Body of pancreas (tissue), 4 donors: Measurements from ENCODE around the gene CPXM2. TPM values are rescaled to one million over a fixed set of nuclear protein-coding genes. Genes with fewer than 3 reads are reported as not detected.

Source experiments
- ATAC-seq: fragments of 150-250 bp; one replicate; pipeline ENCODE4 v1.9.1; 2016
- DNase-seq, 4 donors: peaks; one replicate each; pipeline ENCODE4 v3.0.0-alpha.2; 2019
- H3K27ac ChIP-seq, 4 donors: fragments of 200-600 bp; sonication (generic); 1 replicate in 3 of 4; 2 replicates in 1 of 4; pipeline versions ENCODE4 v1.5.1 to v1.6.1; 2016 to 2019; ENCODE audit warnings: mild to moderate bottlenecking in 1 of 4, mixed read lengths in 1 of 4, moderate library complexity in 1 of 4
- H3K27me3 ChIP-seq, 2 donors: fragments of 200-600 bp; sonication (generic); one replicate each; pipeline ENCODE4 v1.6.0; 2016; ENCODE audit warnings: mild to moderate bottlenecking in 1 of 2
- H3K36me3 ChIP-seq, 2 donors: fragments of 200-600 bp; sonication (generic); replicated peaks in 1 of 2; 2 replicates each; pipeline ENCODE4 v1.5.1; 2016; ENCODE audit warnings: low read depth in 2 of 2; ENCODE audit not compliant: insufficient read depth in 1 of 2
- H3K4me1 ChIP-seq: fragments of 200-600 bp; sonication (generic); one replicate; pipeline ENCODE4 v1.6.0; 2016
- H3K4me3 ChIP-seq, 2 donors: fragments of 200-600 bp; sonication (generic); 1 replicate in 1 of 2; 2 replicates in 1 of 2; pipeline ENCODE4 v1.5.1; 2016 to 2019
- H3K9me3 ChIP-seq, 3 donors: fragments of 200-600 bp; sonication (generic); 1 replicate in 2 of 3; 2 replicates in 1 of 3; pipeline ENCODE4 v1.5.1; 2016
- POLR2A ChIP-seq, 3 donors: fragments of 450-650 bp; IDR thresholded peaks; one replicate each; pipeline ENCODE4 v1.6.1; 2016; ENCODE audit warnings: antibody characterized with exemption in 3 of 3, mild to moderate bottlenecking in 2 of 3
- WGBS, 2 donors: methylation state at CpG; one replicate each; pipeline ENCODE4 v1.1.5; 2017; 5-methylcytosine and 5-hydroxymethylcytosine counted together
- intact Hi-C: fragments of 100-400 bp; cut with DNase I; formaldehyde crosslinking; loops from one replicate; pipeline ENCODE4 v1.15.1; 2023
- total RNA-seq, 2 donors: library from RNA; depleted of rRNA; stranded (reverse); fragments of >200 nt; gene quantifications; one replicate each; pipeline ENCODE4 v1.1.0, GENCODE V29; 2016
- TF ChIP-seq, protein P1 (sequence below), 7 experiments: fragments of 450-650 bp in 4 of 7; fragments of 200-600 bp in 3 of 7; sonication (generic) in 3 of 7; IDR thresholded peaks; one replicate each; pipeline ENCODE4 v1.5.1; 2016 to 2019; ENCODE audit warnings: antibody characterized with exemption in 7 of 7

The CPXM2 gene
- total RNA-seq, 2 donors from 2014 or later: 4.2 to 8.2 TPM

DNA sequence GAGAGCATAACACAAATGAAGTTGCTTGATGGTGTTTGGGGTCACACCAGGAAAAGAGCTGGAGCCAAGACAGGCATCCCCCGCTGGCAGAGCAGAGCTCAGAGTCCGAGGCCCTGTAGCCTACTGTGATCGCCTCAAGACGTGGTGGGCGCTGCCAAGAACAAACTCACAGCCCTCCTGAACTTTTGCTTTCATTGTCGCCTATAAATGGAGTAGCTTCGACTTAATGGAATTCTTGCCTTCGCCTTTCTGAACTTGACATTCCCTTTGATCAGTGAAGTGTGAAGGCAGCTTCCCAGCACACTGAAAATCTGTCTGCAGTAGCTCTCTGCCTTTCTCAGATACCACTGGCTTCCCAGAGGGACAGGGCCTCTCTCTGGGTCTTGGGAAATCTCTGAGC is 21.3 kb downstream of the CPXM2 start:
- Histone ChIP-seq H3K36me3 (no peaks in the 10 kb centered on the region), H3K27ac (no peak overlapping the region), H3K27me3 (no peaks in the 10 kb centered on the region), H3K9me3 (no peaks in the 10 kb centered on the region), H3K4me3 (no peak overlapping the region), H3K4me1 (no peaks in the 10 kb centered on the region)
- intact Hi-C loops: no loop called here
- TF ChIP-seq POLR2A (IDR thresholded peaks at IDR 0.05): no peak
- TF ChIP-seq, protein P1, sequence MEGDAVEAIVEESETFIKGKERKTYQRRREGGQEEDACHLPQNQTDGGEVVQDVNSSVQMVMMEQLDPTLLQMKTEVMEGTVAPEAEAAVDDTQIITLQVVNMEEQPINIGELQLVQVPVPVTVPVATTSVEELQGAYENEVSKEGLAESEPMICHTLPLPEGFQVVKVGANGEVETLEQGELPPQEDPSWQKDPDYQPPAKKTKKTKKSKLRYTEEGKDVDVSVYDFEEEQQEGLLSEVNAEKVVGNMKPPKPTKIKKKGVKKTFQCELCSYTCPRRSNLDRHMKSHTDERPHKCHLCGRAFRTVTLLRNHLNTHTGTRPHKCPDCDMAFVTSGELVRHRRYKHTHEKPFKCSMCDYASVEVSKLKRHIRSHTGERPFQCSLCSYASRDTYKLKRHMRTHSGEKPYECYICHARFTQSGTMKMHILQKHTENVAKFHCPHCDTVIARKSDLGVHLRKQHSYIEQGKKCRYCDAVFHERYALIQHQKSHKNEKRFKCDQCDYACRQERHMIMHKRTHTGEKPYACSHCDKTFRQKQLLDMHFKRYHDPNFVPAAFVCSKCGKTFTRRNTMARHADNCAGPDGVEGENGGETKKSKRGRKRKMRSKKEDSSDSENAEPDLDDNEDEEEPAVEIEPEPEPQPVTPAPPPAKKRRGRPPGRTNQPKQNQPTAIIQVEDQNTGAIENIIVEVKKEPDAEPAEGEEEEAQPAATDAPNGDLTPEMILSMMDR (IDR thresholded peaks at IDR 0.05): no peak
- no peak for DNase-seq
- no peak for ATAC-seq
- WGBS, 2 donors: 56 to 61% methylated on average over 8 of the region's 8 CpGs

DNA sequence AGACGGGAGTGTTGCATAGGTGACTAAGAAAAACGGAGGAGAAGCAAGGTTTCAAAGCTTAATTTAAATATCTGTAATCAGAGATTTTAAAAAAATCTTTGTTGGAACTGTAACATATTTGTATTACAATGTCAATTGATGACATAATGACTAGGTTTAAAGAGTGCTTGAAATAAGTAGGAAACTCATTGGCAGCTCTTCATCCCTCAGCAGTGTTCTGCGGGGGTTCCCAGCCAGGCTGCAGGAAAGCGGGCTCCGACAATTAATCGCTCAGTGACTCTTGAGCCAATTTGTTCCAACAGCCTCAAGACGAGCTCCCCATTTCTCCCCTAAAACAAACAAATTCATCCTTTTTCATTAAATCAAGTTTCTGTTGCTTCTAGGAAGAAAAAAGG is 22.6 kb downstream of the CPXM2 start:
- no peak for DNase-seq
- no peaks in the 10 kb centered on the region for H3K27me3 ChIP-seq

DNA sequence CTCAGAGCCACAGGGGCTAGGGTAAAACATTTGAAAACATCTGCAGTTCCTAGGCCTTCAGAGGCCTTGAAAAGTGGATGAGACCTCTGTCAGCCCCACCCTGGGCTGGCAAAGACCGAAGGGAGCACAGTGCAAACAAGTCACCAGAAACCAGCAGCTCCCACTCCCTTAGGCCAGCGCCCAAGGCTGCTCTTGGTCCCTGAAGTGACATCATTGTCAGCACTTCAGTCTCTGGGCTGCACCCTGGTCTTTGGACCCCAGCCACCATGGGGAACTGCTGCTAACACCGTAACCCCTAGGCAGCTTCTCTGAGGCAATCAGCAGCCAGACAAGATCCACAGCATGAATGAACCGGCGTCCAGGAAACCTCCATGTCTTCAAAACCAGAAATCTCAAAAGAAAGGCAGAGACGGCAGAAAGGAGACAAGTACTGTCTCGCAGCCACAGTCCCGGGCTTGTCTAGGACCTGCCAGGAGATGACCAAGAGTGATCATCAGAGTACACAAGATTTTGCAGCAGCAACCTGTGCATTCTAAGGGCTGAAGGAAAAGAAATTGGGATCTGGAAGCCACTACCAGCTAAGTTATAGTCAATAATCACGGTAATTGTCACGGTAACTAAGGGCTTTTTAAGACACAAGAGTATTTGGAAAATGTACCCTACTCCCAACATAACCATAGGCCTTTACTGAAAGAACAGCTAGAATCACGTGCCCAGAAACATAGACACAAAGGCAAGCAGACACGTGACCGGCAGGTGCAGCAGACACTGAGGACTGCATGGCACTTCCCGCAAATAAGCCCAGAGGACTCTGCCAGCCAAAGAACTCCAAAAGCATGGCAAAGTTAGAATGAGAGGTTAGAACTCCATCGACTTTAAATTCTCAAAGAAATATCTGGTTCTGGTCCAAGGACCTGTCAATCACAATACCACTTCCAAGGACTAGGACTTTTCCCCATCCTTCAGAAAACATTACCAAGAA is 23.3 kb downstream of the CPXM2 start:
- no peaks in the 10 kb centered on the region for H3K4me1 ChIP-seq
- intact Hi-C loops: no loop called here
- H3K9me3 ChIP-seq: no peaks in the 10 kb centered on the region
- no peak for DNase-seq
- no peak for ATAC-seq
- TF ChIP-seq, protein P1 (IDR thresholded peaks at IDR 0.05): no peak
- TF ChIP-seq POLR2A (IDR thresholded peaks at IDR 0.05): no peak
- WGBS, 2 donors: 66 to 73% methylated on average over 13 to 15 of the region's 15 CpGs
- no peaks in the 10 kb centered on the region for H3K36me3 ChIP-seq
- no peak overlapping the region for H3K4me3 ChIP-seq
- no peaks in the 10 kb centered on the region for H3K27me3 ChIP-seq
- no peak overlapping the region for H3K27ac ChIP-seq

More for the DNA sequence above, 22.6 kb downstream of the CPXM2 start:
- WGBS, 2 donors: 62 to 64% methylated on average over 7 of the region's 7 CpGs
- intact Hi-C loops: no loop called here
- Histone ChIP-seq H3K4me3 (no peak overlapping the region), H3K9me3 (no peaks in the 10 kb centered on the region), H3K4me1 (no peaks in the 10 kb centered on the region), H3K36me3 (no peaks in the 10 kb centered on the region), H3K27ac (no peak overlapping the region)
- TF ChIP-seq POLR2A (IDR thresholded peaks at IDR 0.05): no peak
- TF ChIP-seq, protein P1 (IDR thresholded peaks at IDR 0.05): no peak
- ATAC-seq: no peak

DNA sequence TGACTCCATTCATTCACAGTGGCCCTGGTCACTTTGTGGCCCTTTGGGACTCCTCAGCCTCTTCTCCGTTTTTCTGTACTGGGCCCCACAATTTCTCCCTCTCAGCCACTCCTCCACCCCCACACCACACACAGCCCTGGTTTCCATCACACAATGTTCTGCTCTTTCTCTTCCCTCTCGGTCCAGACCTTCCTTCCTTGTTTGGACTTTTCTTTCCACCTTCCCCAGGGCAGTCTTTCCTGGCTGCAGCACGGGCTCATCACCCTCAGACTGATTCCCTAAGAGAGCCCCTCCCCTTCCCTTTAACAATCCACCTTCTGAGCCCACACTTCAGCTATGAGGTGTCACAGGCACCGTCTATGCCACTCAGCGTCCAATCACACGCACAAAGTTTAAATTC is 25.7 kb downstream of the CPXM2 start:
- no peak overlapping the region for H3K4me3 ChIP-seq
- H3K27me3 ChIP-seq: no peaks in the 10 kb centered on the region
- TF ChIP-seq, protein P1 (IDR thresholded peaks at IDR 0.05): no peak
- TF ChIP-seq POLR2A (IDR thresholded peaks at IDR 0.05): no peak
- no peaks in the 10 kb centered on the region for H3K36me3 ChIP-seq
- no peaks in the 10 kb centered on the region for H3K9me3 ChIP-seq
- intact Hi-C loops: no loop called here
- 64 to 69% methylated on average over 6 of the region's 6 CpGs for WGBS, 2 donors
- no peaks in the 10 kb centered on the region for H3K4me1 ChIP-seq
- DNase-seq (no peak), ATAC-seq (no peak)
- H3K27ac ChIP-seq: no peak overlapping the region
